ENCODE data around the gene COA8. TPM values are rescaled to one million over a fixed set of nuclear protein-coding genes. Genes with fewer than 3 reads are reported as not detected.

The COA8 gene
- total RNA-seq, 1 experiment from 2014 or later: 62.3 TPM

GRCh38 chr14:103528587-103529382 lies 34.0 kb upstream of the COA8 start, which contains the start of gene TRMT61A:
TRMT61A (plus strand) TSS chr14:103529196; CDS start chr14:103529979, 783 bp downstream.
- H2AFZ ChIP-seq (ENCODE audit: low read length): peak within 1 kb of the TSS; percentile 80
- TF ChIP-seq EZH2phosphoT487 (IDR thresholded peaks at IDR 0.05; ENCODE audit: borderline replicate concordance, low read length) (no peak), EZH2 (IDR thresholded peaks at IDR 0.05; ENCODE audit: low read length, unreplicated experiment) (no peak), CTCF (conservative IDR thresholded peaks at IDR 0.05; ENCODE audit: low read depth, low read length) (no peak)
- peak within 1 kb of the TSS; percentile 94 for H3K4me3 ChIP-seq (ENCODE audit: low read length)
- intact Hi-C loops (cut with micrococcal nuclease): no loop called here
- POLR2A ChIA-PET (ENCODE audit: unreplicated experiment): interaction anchor here (0.7 to 1.9 kb wide), 2 partner anchors 12 to 156 kb away, joined by 3 to 9 read pairs; no protein-coding TSS in a partner anchor
- H3K27ac ChIP-seq (ENCODE audit: low read length): peak within 1 kb of the TSS; percentile 64
- peak; percentile 85 for DNase-seq
- peaks cover 8% of the 10 kb centered on the region; the same call in 1 of the 2 replicates for H4K20me1 ChIP-seq (ENCODE audit: low read length)
- H3K79me2 ChIP-seq (ENCODE audit: low read length): peaks cover 41% of the 10 kb centered on the region
- peak within 1 kb of the TSS; percentile 97 for H3K9ac ChIP-seq (ENCODE audit: low read length)
- H3K27me3 ChIP-seq (ENCODE audit: low read length): no peaks in the 10 kb centered on the region
- H3K4me2 ChIP-seq (ENCODE audit: low read length): peak within 1 kb of the TSS; percentile 96
- BruUV-seq (replicated peaks): TSS peak; percentile 94
- peak; percentile 86 for ATAC-seq
- no peaks in the 10 kb centered on the region for H3K9me3 ChIP-seq (ENCODE audit: low read length)
- peaks cover 22% of the 10 kb centered on the region for H3K4me1 ChIP-seq (ENCODE audit: insufficient read depth, low read length)
- H3K36me3 ChIP-seq (ENCODE audit: low read depth, low read length): peaks cover 4% of the 10 kb centered on the region; the same call in 1 of the 2 replicates
- CTCF ChIA-PET: interaction anchor here (0.5 to 0.6 kb wide), 2 partner anchors 144 to 149 kb away, joined by 3 read pairs; partner anchors contain the start of gene MARK3
- H3F3A ChIP-seq (ENCODE audit: low read length, unreplicated experiment): no peaks in the 10 kb centered on the region
- no peaks in the 10 kb centered on the region for H3K9me2 ChIP-seq (replicated peaks; ENCODE audit: low read length)

- Histone ChIP-seq H3K27ac (ENCODE audit: low read length) (peak overlapping the region; percentile 64), H3K9me2 (replicated peaks; ENCODE audit: low read length) (no peaks in the 10 kb centered on the region), H3F3A (ENCODE audit: low read length, unreplicated experiment) (no peaks in the 10 kb centered on the region), H3K4me3 (ENCODE audit: low read length) (peak overlapping the region; percentile 94), H3K4me1 (ENCODE audit: insufficient read depth, low read length) (peaks cover 22% of the 10 kb centered on the region), H3K9me3 (ENCODE audit: low read length) (no peaks in the 10 kb centered on the region), H3K4me2 (ENCODE audit: low read length) (peak overlapping the region; percentile 96), H4K20me1 (ENCODE audit: low read length) (peaks cover 8% of the 10 kb centered on the region; the same call in 1 of the 2 replicates), H3K36me3 (ENCODE audit: low read depth, low read length) (peaks cover 4% of the 10 kb centered on the region; the same call in 1 of the 2 replicates), H3K27me3 (ENCODE audit: low read length) (no peaks in the 10 kb centered on the region), H2AFZ (ENCODE audit: low read length) (peak overlapping the region; percentile 66; the same call in 1 of the 2 replicates), H3K79me2 (ENCODE audit: low read length) (peaks cover 41% of the 10 kb centered on the region), H3K9ac (ENCODE audit: low read length) (peak overlapping the region; percentile 97)
- no peak for TF ChIP-seq CTCF (conservative IDR thresholded peaks at IDR 0.05; ENCODE audit: low read depth, low read length)
- DNase-seq: no peak
- ChIA-PET CTCF (no interaction called here), POLR2A (ENCODE audit: unreplicated experiment) (interaction anchor here (1.9 kb wide), 1 partner anchor 11 kb away, joined by 9 read pairs; no protein-coding TSS in a partner anchor)
- TSS peak; percentile 52 for BruUV-seq (replicated peaks)
- intact Hi-C loops (cut with micrococcal nuclease): no loop called here
- ATAC-seq: no peak
Measured at GRCh38 chr14:103529383-103530365, 33.1 kb upstream of the COA8 start.

Data from PC-3 (cell line).